Measurements from ENCODE around the gene TST.

The TST gene

DNA sequence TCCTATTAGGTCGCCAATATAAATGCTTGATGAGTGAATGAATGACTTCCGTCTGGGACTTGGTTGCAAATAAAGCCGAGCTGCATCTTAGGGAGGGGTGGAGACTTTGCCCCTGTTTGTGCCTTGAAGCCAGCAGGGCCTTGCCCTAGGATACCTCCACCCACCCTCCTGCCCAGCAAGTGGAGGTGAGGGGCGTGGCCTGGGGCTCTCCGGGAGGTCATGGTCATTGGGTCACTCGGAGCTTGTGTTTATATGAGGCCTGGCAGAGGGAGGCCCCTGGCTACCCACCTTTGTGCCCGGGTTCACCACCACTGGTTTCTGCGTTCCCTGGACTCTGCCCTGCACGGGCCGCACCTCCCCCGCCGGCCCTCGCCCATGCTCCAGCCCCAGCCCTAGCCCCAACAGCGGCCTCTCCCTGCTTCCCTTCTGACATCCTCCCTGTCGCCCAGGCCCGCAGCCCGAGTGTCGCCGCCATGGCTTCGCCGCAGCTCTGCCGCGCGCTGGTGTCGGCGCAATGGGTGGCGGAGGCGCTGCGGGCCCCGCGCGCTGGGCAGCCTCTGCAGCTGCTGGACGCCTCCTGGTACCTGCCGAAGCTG lies 4.6 kb upstream of the TST start:
- no peaks in the 10 kb centered on the region for H3K9me3 ChIP-seq (replicated peaks; ENCODE audit: insufficient read depth, low read length)
- no peak overlapping the region for H3K9ac ChIP-seq (ENCODE audit: low read length)
- H3K4me2 ChIP-seq (ENCODE audit: low read depth, low read length), result no peak overlapping the region
- no peak overlapping the region for H3K27ac ChIP-seq (ENCODE audit: low read length)
- H3K27me3 ChIP-seq (replicated peaks; ENCODE audit: insufficient read depth, low read length), result no peaks in the 10 kb centered on the region
- no peak for DNase-seq
- peaks cover 15% of the 10 kb centered on the region for H3K4me1 ChIP-seq (ENCODE audit: low read length)
- H4K20me1 ChIP-seq (ENCODE audit: insufficient read depth, low read length), result no peaks in the 10 kb centered on the region
- H3K9me2 ChIP-seq (replicated peaks; ENCODE audit: insufficient read depth, low read length), result no peaks in the 10 kb centered on the region
- H3K36me3 ChIP-seq (replicated peaks; ENCODE audit: insufficient read depth, low read length), result no peaks in the 10 kb centered on the region
- H3F3A ChIP-seq (ENCODE audit: insufficient read depth, low read length), result no peaks in the 10 kb centered on the region
- no peak overlapping the region for H2AFZ ChIP-seq (ENCODE audit: low read length)
- no peak for TF ChIP-seq EZH2phosphoT487 (IDR thresholded peaks at IDR 0.05; ENCODE audit: low read length)
- no peak for TF ChIP-seq EZH2 (optimal IDR thresholded peaks at IDR 0.05; ENCODE audit: low read depth, low read length)
- TF ChIP-seq, protein P1, sequence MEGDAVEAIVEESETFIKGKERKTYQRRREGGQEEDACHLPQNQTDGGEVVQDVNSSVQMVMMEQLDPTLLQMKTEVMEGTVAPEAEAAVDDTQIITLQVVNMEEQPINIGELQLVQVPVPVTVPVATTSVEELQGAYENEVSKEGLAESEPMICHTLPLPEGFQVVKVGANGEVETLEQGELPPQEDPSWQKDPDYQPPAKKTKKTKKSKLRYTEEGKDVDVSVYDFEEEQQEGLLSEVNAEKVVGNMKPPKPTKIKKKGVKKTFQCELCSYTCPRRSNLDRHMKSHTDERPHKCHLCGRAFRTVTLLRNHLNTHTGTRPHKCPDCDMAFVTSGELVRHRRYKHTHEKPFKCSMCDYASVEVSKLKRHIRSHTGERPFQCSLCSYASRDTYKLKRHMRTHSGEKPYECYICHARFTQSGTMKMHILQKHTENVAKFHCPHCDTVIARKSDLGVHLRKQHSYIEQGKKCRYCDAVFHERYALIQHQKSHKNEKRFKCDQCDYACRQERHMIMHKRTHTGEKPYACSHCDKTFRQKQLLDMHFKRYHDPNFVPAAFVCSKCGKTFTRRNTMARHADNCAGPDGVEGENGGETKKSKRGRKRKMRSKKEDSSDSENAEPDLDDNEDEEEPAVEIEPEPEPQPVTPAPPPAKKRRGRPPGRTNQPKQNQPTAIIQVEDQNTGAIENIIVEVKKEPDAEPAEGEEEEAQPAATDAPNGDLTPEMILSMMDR (IDR thresholded peaks at IDR 0.05; ENCODE audit: low read length), result no peak
- H3K4me3 ChIP-seq (ENCODE audit: low read length), result no peak overlapping the region
- peaks cover 9% of the 10 kb centered on the region; the same call in 1 of the 2 replicates for H3K79me2 ChIP-seq (ENCODE audit: low read length)

DNA sequence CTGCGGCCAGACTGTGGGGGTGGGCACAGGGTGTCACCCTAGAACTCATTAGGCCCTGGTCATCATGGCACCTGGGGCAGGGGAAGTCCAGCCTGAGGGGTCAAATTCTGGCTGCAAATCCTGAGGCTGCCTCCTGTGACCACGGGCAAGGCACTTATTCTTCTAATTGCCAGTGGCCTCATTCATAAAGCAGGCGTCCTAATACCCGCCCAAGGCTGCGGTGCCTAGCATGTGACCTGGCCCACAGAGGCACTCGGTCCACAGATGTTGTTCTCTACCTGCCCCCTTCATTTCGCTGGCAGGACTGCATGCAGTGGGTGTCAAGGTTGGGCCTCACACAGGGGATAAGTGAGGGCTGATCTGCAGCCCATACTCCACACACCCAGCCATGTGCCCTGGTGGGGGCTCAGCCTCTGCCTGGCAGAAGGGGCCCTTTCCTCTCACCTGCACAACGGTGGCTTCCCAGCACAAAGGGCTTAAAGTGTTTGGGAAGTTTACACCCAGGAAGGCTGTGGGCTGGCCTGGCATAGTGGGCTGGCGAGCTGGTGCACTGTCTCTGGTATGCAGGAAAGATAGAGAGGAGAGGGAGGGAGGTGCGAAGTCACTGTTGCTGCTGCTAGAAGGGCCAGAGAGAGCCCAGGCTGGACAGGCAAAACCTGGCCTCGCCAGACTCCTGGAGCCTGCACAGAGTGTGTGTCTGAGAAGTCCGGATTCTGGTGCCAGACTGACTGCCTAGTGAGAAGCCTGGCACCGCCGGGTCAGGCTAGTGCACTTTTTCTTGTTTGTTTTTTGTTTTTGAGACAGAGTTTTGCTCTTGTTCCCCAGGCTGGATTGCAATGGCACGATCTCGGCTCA lies 3.5 kb upstream of the TST start:
- Histone ChIP-seq H3K36me3 (replicated peaks; ENCODE audit: insufficient read depth, low read length) (no peaks in the 10 kb centered on the region), H3K27ac (ENCODE audit: low read length) (no peak overlapping the region), H3K9ac (ENCODE audit: low read length) (no peak overlapping the region)

DNA sequence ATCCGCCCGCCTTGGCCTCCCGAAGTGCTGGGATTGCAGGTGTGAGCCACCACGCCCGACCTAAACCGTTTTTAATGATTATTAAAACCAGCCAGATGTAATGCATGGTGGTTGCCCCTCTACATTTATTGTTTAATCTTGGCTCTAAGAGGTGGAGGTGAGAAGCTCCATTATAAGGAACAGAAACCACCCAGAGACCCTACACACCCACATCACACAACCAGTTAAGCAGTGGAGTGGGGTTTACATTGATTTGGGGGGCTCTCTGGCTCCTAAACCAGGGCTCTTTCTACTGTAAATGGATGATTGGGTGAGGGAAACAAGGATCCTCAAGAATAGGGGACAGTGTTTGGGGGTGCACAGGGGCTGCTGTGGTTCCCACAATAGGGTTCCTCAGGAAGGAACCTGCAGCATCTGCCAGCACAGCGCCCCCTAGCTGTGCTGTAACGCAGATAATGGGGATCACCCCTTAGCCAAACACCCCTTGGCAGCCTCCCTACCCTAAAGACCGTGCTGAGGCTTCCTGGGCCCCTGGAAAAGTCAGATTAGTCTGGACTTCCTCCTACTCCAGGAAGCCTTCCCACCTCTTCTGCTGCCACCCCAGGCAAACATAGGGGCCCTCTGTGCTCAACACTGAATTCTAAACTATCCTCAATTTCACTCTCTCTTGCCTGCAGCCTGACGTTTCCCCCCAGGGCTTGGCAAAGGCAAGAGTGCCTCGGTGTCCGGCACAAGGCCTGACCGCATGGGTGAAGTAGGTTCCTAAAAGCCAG lies 2.6 kb upstream of the TST start:
- H3K9me3 ChIP-seq (replicated peaks; ENCODE audit: insufficient read depth, low read length), result no peaks in the 10 kb centered on the region
- H3K4me2 ChIP-seq (ENCODE audit: low read depth, low read length), result no peak overlapping the region
- no peaks in the 10 kb centered on the region for H3K36me3 ChIP-seq (replicated peaks; ENCODE audit: insufficient read depth, low read length)
- TF ChIP-seq EZH2phosphoT487 (IDR thresholded peaks at IDR 0.05; ENCODE audit: low read length), result no peak
- TF ChIP-seq, protein P1 (IDR thresholded peaks at IDR 0.05; ENCODE audit: low read length), result peak; percentile 82
- peak; percentile 45 for DNase-seq
- no peak overlapping the region for H3K4me3 ChIP-seq (ENCODE audit: low read length)
- no peak overlapping the region for H3K9ac ChIP-seq (ENCODE audit: low read length)
- no peak overlapping the region for H2AFZ ChIP-seq (ENCODE audit: low read length)
- H3F3A ChIP-seq (ENCODE audit: insufficient read depth, low read length), result no peaks in the 10 kb centered on the region
- H3K79me2 ChIP-seq (ENCODE audit: low read length), result peaks cover 9% of the 10 kb centered on the region; the same call in 1 of the 2 replicates
- H3K27ac ChIP-seq (ENCODE audit: low read length), result no peak overlapping the region
- peaks cover 15% of the 10 kb centered on the region for H3K4me1 ChIP-seq (ENCODE audit: low read length)
- no peaks in the 10 kb centered on the region for H4K20me1 ChIP-seq (ENCODE audit: insufficient read depth, low read length)
- no peaks in the 10 kb centered on the region for H3K9me2 ChIP-seq (replicated peaks; ENCODE audit: insufficient read depth, low read length)
- no peaks in the 10 kb centered on the region for H3K27me3 ChIP-seq (replicated peaks; ENCODE audit: insufficient read depth, low read length)

More for the DNA sequence above, 3.5 kb upstream of the TST start:
- Histone ChIP-seq H3K4me3 (ENCODE audit: low read length) (no peak overlapping the region), H3K4me1 (ENCODE audit: low read length) (peaks cover 15% of the 10 kb centered on the region), H3K9me3 (replicated peaks; ENCODE audit: insufficient read depth, low read length) (no peaks in the 10 kb centered on the region), H2AFZ (ENCODE audit: low read length) (no peak overlapping the region), H3F3A (ENCODE audit: insufficient read depth, low read length) (no peaks in the 10 kb centered on the region), H3K4me2 (ENCODE audit: low read depth, low read length) (no peak overlapping the region), H3K79me2 (ENCODE audit: low read length) (peaks cover 9% of the 10 kb centered on the region; the same call in 1 of the 2 replicates), H3K9me2 (replicated peaks; ENCODE audit: insufficient read depth, low read length) (no peaks in the 10 kb centered on the region), H4K20me1 (ENCODE audit: insufficient read depth, low read length) (no peaks in the 10 kb centered on the region), H3K27me3 (replicated peaks; ENCODE audit: insufficient read depth, low read length) (no peaks in the 10 kb centered on the region)
- no peak for DNase-seq
- TF ChIP-seq EZH2 (optimal IDR thresholded peaks at IDR 0.05; ENCODE audit: low read depth, low read length) (no peak), EZH2phosphoT487 (IDR thresholded peaks at IDR 0.05; ENCODE audit: low read length) (no peak)
- TF ChIP-seq, protein P1 (IDR thresholded peaks at IDR 0.05; ENCODE audit: low read length), result no peak
